ENCODE results near the gene GNB2. TPM values are rescaled to one million over a fixed set of nuclear protein-coding genes. Genes with fewer than 3 reads are reported as not detected.
"Not testable (repeated sequence)": the region's sequence is repeated elsewhere in the genome, so short reads cannot be mapped to it uniquely, and the experiment has no call there.

GNB2 gene
- polyA plus RNA-seq, 1 donor (not counting 4 experiments of a cell fraction or from before 2014, with no cell fraction given) = 87.2 TPM

GRCh38 chr7:100668069-100668449 lies 5.5 kb upstream of the GNB2 start:
- no peak overlapping the region for H3K9ac ChIP-seq (ENCODE audit: control insufficient read depth, extremely low read depth, insufficient read depth, low read length)
- no peaks in the 10 kb centered on the region for H3K4me1 ChIP-seq (ENCODE audit: control insufficient read depth, extremely low read depth, insufficient read depth, low read length)
- no peaks in the 10 kb centered on the region for H3K9me3 ChIP-seq (ENCODE audit: control insufficient read depth, low read depth, low read length)
- DNase-seq (ENCODE audit: low read depth, low spot score) (no peak), FAIRE-seq (no peak)
- H3K36me3 ChIP-seq (ENCODE audit: control insufficient read depth in 2 of 2, extremely low read depth in 1 of 2, insufficient read depth in 2 of 2, low read length in 2 of 2) = no peaks in the 10 kb centered on the region
- no peak overlapping the region for H2AFZ ChIP-seq (ENCODE audit: control insufficient read depth, low read length)
- no peak for TF ChIP-seq CTCF (optimal IDR thresholded peaks at IDR 0.05 in 1 of 3, IDR thresholded peaks at IDR 0.05 in 1 of 3, conservative IDR thresholded peaks at IDR 0.05 in 1 of 3; ENCODE audit: extremely low read depth in 1 of 3, insufficient read depth in 2 of 3, low read length in 3 of 3)
- TF ChIP-seq EZH2 (IDR thresholded peaks at IDR 0.05; ENCODE audit: low read length) = no peak
- no peak overlapping the region for H3K27ac ChIP-seq (ENCODE audit: control insufficient read depth, insufficient read depth, low read length)
- no peak overlapping the region for H3K4me3 ChIP-seq (ENCODE audit: control insufficient read depth in 2 of 3, extremely low read depth in 1 of 3, insufficient read depth in 2 of 3, low read depth in 1 of 3, low read length in 3 of 3)
- no peaks in the 10 kb centered on the region for H3K9me1 ChIP-seq (ENCODE audit: control insufficient read depth, extremely low read depth, insufficient read depth, low read length)
- H3K79me2 ChIP-seq (ENCODE audit: control insufficient read depth, insufficient read depth, low read length) = no peaks in the 10 kb centered on the region
- H3K27me3 ChIP-seq (ENCODE audit: control insufficient read depth, extremely low read depth, insufficient read depth, low read length) = no peaks in the 10 kb centered on the region
- H3K4me2 ChIP-seq (ENCODE audit: control insufficient read depth, extremely low read depth, insufficient read depth, low read depth, low read length) = no peak overlapping the region
- dilution Hi-C loops (cut with MboI; ENCODE audit: extremely low pct_ligation_motif_present, low sequenced_read_pairs) = no loop called here
- no peaks in the 10 kb centered on the region for H4K20me1 ChIP-seq (ENCODE audit: control insufficient read depth, extremely low read depth, insufficient read depth, low read length)

GRCh38 chr7:100669106-100669505 lies 4.4 kb upstream of the GNB2 start:
- dilution Hi-C loops (cut with MboI; ENCODE audit: extremely low pct_ligation_motif_present, low sequenced_read_pairs); H3K4me2 ChIP-seq (ENCODE audit: control insufficient read depth, extremely low read depth, insufficient read depth, low read depth, low read length); H3K27me3 ChIP-seq (ENCODE audit: control insufficient read depth, extremely low read depth, insufficient read depth, low read length); DNase-seq (ENCODE audit: low read depth, low spot score); H3K79me2 ChIP-seq (ENCODE audit: control insufficient read depth, insufficient read depth, low read length); H3K9ac ChIP-seq (ENCODE audit: control insufficient read depth, extremely low read depth, insufficient read depth, low read length); H2AFZ ChIP-seq (ENCODE audit: control insufficient read depth, low read length); H3K4me3 ChIP-seq (ENCODE audit: control insufficient read depth in 2 of 3, extremely low read depth in 1 of 3, insufficient read depth in 2 of 3, low read depth in 1 of 3, low read length in 3 of 3); H4K20me1 ChIP-seq (ENCODE audit: control insufficient read depth, extremely low read depth, insufficient read depth, low read length); H3K4me1 ChIP-seq (ENCODE audit: control insufficient read depth, extremely low read depth, insufficient read depth, low read length); H3K27ac ChIP-seq (ENCODE audit: control insufficient read depth, insufficient read depth, low read length); H3K9me1 ChIP-seq (ENCODE audit: control insufficient read depth, extremely low read depth, insufficient read depth, low read length); FAIRE-seq; H3K9me3 ChIP-seq (ENCODE audit: control insufficient read depth, low read depth, low read length); H3K36me3 ChIP-seq (ENCODE audit: control insufficient read depth in 2 of 2, extremely low read depth in 1 of 2, insufficient read depth in 2 of 2, low read length in 2 of 2): not testable (repeated sequence)

GRCh38 chr7:100670074-100670473 lies 3.5 kb upstream of the GNB2 start:
- H3K79me2 ChIP-seq (ENCODE audit: control insufficient read depth, insufficient read depth, low read length) = peaks cover 12% of the 10 kb centered on the region
- TF ChIP-seq CTCF (optimal IDR thresholded peaks at IDR 0.05 in 1 of 3, IDR thresholded peaks at IDR 0.05 in 1 of 3, conservative IDR thresholded peaks at IDR 0.05 in 1 of 3; ENCODE audit: extremely low read depth in 1 of 3, insufficient read depth in 2 of 3, low read length in 3 of 3) (no peak), EZH2 (IDR thresholded peaks at IDR 0.05; ENCODE audit: low read length) (no peak)
- H3K9me1 ChIP-seq (ENCODE audit: control insufficient read depth, extremely low read depth, insufficient read depth, low read length) = no peaks in the 10 kb centered on the region
- H4K20me1 ChIP-seq (ENCODE audit: control insufficient read depth, extremely low read depth, insufficient read depth, low read length) = no peaks in the 10 kb centered on the region
- H3K4me3 ChIP-seq (ENCODE audit: control insufficient read depth in 2 of 3, extremely low read depth in 1 of 3, insufficient read depth in 2 of 3, low read depth in 1 of 3, low read length in 3 of 3) = no peak overlapping the region
- DNase-seq (ENCODE audit: low read depth, low spot score) (no peak), FAIRE-seq (no peak)
- no peak overlapping the region for H3K27ac ChIP-seq (ENCODE audit: control insufficient read depth, insufficient read depth, low read length)
- H3K36me3 ChIP-seq (ENCODE audit: control insufficient read depth in 2 of 2, extremely low read depth in 1 of 2, insufficient read depth in 2 of 2, low read length in 2 of 2) = no peaks in the 10 kb centered on the region
- H3K27me3 ChIP-seq (ENCODE audit: control insufficient read depth, extremely low read depth, insufficient read depth, low read length) = no peaks in the 10 kb centered on the region
- no peaks in the 10 kb centered on the region for H3K4me1 ChIP-seq (ENCODE audit: control insufficient read depth, extremely low read depth, insufficient read depth, low read length)
- no peak overlapping the region for H3K4me2 ChIP-seq (ENCODE audit: control insufficient read depth, extremely low read depth, insufficient read depth, low read depth, low read length)
- dilution Hi-C loops (cut with MboI; ENCODE audit: extremely low pct_ligation_motif_present, low sequenced_read_pairs) = no loop called here
- H3K9ac ChIP-seq (ENCODE audit: control insufficient read depth, extremely low read depth, insufficient read depth, low read length) = no peak overlapping the region
- no peaks in the 10 kb centered on the region for H3K9me3 ChIP-seq (ENCODE audit: control insufficient read depth, low read depth, low read length)
- H2AFZ ChIP-seq (ENCODE audit: control insufficient read depth, low read length) = no peak overlapping the region
